ENCODE data around the gene RAD51B. TPM values are rescaled to one million over a fixed set of nuclear protein-coding genes. Genes with fewer than 3 reads are reported as not detected.

Gene RAD51B
- total RNA-seq, 2 donors from 2014 or later = 22.8 to 33.8 TPM

GRCh38 chr14:68320495-68320894 is 500.9 kb downstream of the RAD51B start:
- TF ChIP-seq, protein P1, sequence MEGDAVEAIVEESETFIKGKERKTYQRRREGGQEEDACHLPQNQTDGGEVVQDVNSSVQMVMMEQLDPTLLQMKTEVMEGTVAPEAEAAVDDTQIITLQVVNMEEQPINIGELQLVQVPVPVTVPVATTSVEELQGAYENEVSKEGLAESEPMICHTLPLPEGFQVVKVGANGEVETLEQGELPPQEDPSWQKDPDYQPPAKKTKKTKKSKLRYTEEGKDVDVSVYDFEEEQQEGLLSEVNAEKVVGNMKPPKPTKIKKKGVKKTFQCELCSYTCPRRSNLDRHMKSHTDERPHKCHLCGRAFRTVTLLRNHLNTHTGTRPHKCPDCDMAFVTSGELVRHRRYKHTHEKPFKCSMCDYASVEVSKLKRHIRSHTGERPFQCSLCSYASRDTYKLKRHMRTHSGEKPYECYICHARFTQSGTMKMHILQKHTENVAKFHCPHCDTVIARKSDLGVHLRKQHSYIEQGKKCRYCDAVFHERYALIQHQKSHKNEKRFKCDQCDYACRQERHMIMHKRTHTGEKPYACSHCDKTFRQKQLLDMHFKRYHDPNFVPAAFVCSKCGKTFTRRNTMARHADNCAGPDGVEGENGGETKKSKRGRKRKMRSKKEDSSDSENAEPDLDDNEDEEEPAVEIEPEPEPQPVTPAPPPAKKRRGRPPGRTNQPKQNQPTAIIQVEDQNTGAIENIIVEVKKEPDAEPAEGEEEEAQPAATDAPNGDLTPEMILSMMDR (conservative IDR thresholded peaks at IDR 0.05) = no peak
- WGBS, 2 experiments (ENCODE audit: insufficient coverage in 1 of 2, insufficient read length in 1 of 2) = 90 to 93% methylated on average over 1 of the region's 1 CpG
- Mint-ChIP-seq H3K9me3 (no peaks in the 10 kb centered on the region), H3K36me3 (ENCODE audit: low read depth) (no peaks in the 10 kb centered on the region), H3K27ac (no peak overlapping the region), H3K4me1 (peaks cover 5% of the 10 kb centered on the region), H3K27me3 (ENCODE audit: insufficient read depth) (no peaks in the 10 kb centered on the region), H3K4me3 (no peak overlapping the region)
- H3K4me3 ChIP-seq (ENCODE audit: low read length) = no peak overlapping the region
- H3K27ac ChIP-seq (ENCODE audit: low read depth, low read length) = no peak overlapping the region
- no peak overlapping the region for H3K9ac ChIP-seq (ENCODE audit: extremely low read depth, low read length, poor library complexity, severe bottlenecking)
- no peaks in the 10 kb centered on the region for H3K27me3 ChIP-seq (ENCODE audit: control insufficient read depth, insufficient read depth, low read length, poor library complexity, severe bottlenecking)
- H3K36me3 ChIP-seq (ENCODE audit: control insufficient read depth, insufficient read depth, low read length) = no peaks in the 10 kb centered on the region
- H3K4me1 ChIP-seq (ENCODE audit: control insufficient read depth, insufficient read depth, low read length) = no peaks in the 10 kb centered on the region
- no peak for DNase-seq
- H3K9me3 ChIP-seq (ENCODE audit: control insufficient read depth, low read length) = no peaks in the 10 kb centered on the region

GRCh38 chr14:68322940-68323620 is 503.5 kb downstream of the RAD51B start:
- no peaks in the 10 kb centered on the region for H3K27me3 Mint-ChIP-seq (ENCODE audit: insufficient read depth)
- H3K36me3 Mint-ChIP-seq (ENCODE audit: low read depth) = no peaks in the 10 kb centered on the region
- H3K4me1 ChIP-seq (ENCODE audit: control insufficient read depth, insufficient read depth, low read length) = no peaks in the 10 kb centered on the region
- H3K9ac ChIP-seq (ENCODE audit: extremely low read depth, low read length, poor library complexity, severe bottlenecking) = no peak overlapping the region
- no peaks in the 10 kb centered on the region for H3K36me3 ChIP-seq (ENCODE audit: control insufficient read depth, insufficient read depth, low read length)
- TF ChIP-seq, protein P1 (conservative IDR thresholded peaks at IDR 0.05) = no peak
- H3K27me3 ChIP-seq (ENCODE audit: control insufficient read depth, insufficient read depth, low read length, poor library complexity, severe bottlenecking) = no peaks in the 10 kb centered on the region
- no peaks in the 10 kb centered on the region for H3K9me3 Mint-ChIP-seq
- peaks cover 5% of the 10 kb centered on the region for H3K4me1 Mint-ChIP-seq
- no peak overlapping the region for H3K4me3 Mint-ChIP-seq
- no peaks in the 10 kb centered on the region for H3K9me3 ChIP-seq (ENCODE audit: control insufficient read depth, low read length)
- no peak overlapping the region for H3K27ac ChIP-seq (ENCODE audit: low read depth, low read length)
- H3K4me3 ChIP-seq (ENCODE audit: low read length) = no peak overlapping the region
- DNase-seq = no peak
- 93 to 96% methylated on average over 3 to 4 of the region's 4 CpGs for WGBS, 2 experiments (ENCODE audit: insufficient coverage in 1 of 2, insufficient read length in 1 of 2)
- no peak overlapping the region for H3K27ac Mint-ChIP-seq

DNA sequence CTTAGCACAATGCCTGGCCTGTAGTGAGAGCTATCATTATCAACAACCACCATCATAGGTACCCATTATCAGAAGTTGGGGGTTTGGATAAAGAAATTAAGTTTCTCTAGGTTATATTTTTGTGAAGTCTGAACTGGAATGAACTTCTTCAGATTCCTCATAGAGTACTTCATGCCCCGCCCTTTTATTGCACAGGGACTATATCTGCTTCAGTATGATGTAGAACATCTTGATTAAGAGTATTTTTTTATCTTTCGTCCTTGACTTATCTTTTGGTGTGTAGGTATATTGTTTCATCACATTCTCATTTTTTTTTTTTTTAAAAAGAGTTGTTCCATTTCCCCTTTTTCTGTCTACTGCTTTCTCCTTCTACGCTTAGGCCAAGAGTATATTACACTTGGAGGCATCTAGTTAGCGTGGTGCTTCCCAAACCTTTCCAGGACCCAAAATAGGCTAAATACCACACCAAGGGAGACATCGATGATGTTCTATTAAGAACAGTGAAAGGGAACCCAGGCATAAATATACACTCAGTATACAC is 505.8 kb downstream of the RAD51B start:
- no peaks in the 10 kb centered on the region for H3K36me3 ChIP-seq (ENCODE audit: control insufficient read depth, insufficient read depth, low read length)
- no peak for DNase-seq
- 99 to 100% methylated on average over 2 to 4 of the region's 5 CpGs for WGBS, 2 experiments (ENCODE audit: insufficient coverage in 1 of 2, insufficient read length in 1 of 2)
- no peaks in the 10 kb centered on the region for H3K27me3 ChIP-seq (ENCODE audit: control insufficient read depth, insufficient read depth, low read length, poor library complexity, severe bottlenecking)
- Mint-ChIP-seq H3K36me3 (ENCODE audit: low read depth) (no peaks in the 10 kb centered on the region), H3K4me1 (no peaks in the 10 kb centered on the region), H3K27me3 (ENCODE audit: insufficient read depth) (no peaks in the 10 kb centered on the region), H3K27ac (no peak overlapping the region), H3K9me3 (no peaks in the 10 kb centered on the region), H3K4me3 (no peak overlapping the region)
- no peaks in the 10 kb centered on the region for H3K4me1 ChIP-seq (ENCODE audit: control insufficient read depth, insufficient read depth, low read length)
- no peak overlapping the region for H3K27ac ChIP-seq (ENCODE audit: low read depth, low read length)
- H3K4me3 ChIP-seq (ENCODE audit: low read length) = no peak overlapping the region
- no peaks in the 10 kb centered on the region for H3K9me3 ChIP-seq (ENCODE audit: control insufficient read depth, low read length)
- TF ChIP-seq, protein P1 (conservative IDR thresholded peaks at IDR 0.05) = no peak
- no peak overlapping the region for H3K9ac ChIP-seq (ENCODE audit: extremely low read depth, low read length, poor library complexity, severe bottlenecking)

All from endodermal cell (in vitro differentiated cells).